K562 (cell line): ENCODE data around the gene CPA2.
"Not testable (repeated sequence)": the region's sequence is repeated elsewhere in the genome, so short reads cannot be mapped to it uniquely, and the experiment has no call there.

ENCODE experiments used
- CBX8 ChIP-seq: fragments of 200-600 bp; sonication (generic); IDR thresholded peaks from 2 replicates; pipeline ENCODE4 v1.6.1; 2012; ENCODE audit warnings: borderline replicate concordance, mixed run types, low read depth, mild to moderate bottlenecking, moderate library complexity, mixed read lengths, low read length, control low read depth, inconsistent platforms; ENCODE audit not compliant: poor library complexity, severe bottlenecking; ENCODE audit errors: extremely low read depth
- CTCF ChIP-seq, 3 experiments: IDR thresholded peaks in 2 of 3; conservative IDR thresholded peaks in 1 of 3; 2 replicates each; pipeline ENCODE4 v1.5.1; 2011 to 2012; ENCODE audit warnings: low read length in 3 of 3, mild to moderate bottlenecking in 3 of 3, control low read depth in 2 of 3, improper control_type of control experiment in 1 of 3, inconsistent platforms in 1 of 3, low read depth in 1 of 3, mixed read lengths in 1 of 3, moderate library complexity in 1 of 3; ENCODE audit not compliant: insufficient read depth in 2 of 3
- CUX1 ChIP-seq: fragments of 200-800 bp; sonication (Bioruptor generic); IDR thresholded peaks from 2 replicates; pipeline ENCODE4 v1.6.1; 2016; ENCODE audit warnings: missing genetic modification characterization, missing compliant biosample characterization
- JUNB ChIP-seq: fragments of 450-650 bp; formaldehyde crosslinking; conservative IDR thresholded peaks from 2 replicates; pipeline ENCODE4 v1.4.0; 2020; ENCODE audit warnings: mild to moderate bottlenecking
- KAT8 ChIP-seq: fragments of 450-650 bp; IDR thresholded peaks from 2 replicates; pipeline ENCODE4 v1.6.1; 2016; ENCODE audit warnings: low read depth, mild to moderate bottlenecking
- KDM5B ChIP-seq: fragments of 200-600 bp; sonication (generic); IDR thresholded peaks from 2 replicates; pipeline ENCODE4 v1.6.1; 2012; ENCODE audit warnings: low read depth, mild to moderate bottlenecking, moderate library complexity, low read length, control low read depth, inconsistent platforms; ENCODE audit not compliant: insufficient replicate concordance
- MEF2D ChIP-seq: conservative IDR thresholded peaks from 2 replicates; pipeline ENCODE4 v1.6.1; 2016; ENCODE audit warnings: low read depth, missing genetic modification characterization, missing compliant biosample characterization
- MXI1 ChIP-seq: IDR thresholded peaks from 2 replicates; pipeline ENCODE4 v1.6.1; 2011; ENCODE audit warnings: low read depth, mild to moderate bottlenecking, improper control_type of control experiment, low read length
- POLR2A ChIP-seq: fragments of 450-650 bp; conservative IDR thresholded peaks from 2 replicates; pipeline ENCODE4 v1.6.1; 2016
- RBFOX2 ChIP-seq: fragments of 200-400 bp; formaldehyde crosslinking; IDR thresholded peaks from 2 replicates; pipeline ENCODE4 v1.6.1; 2017; ENCODE audit warnings: low read depth, mild to moderate bottlenecking, low read length, moderate library complexity
- SPI1 ChIP-seq: IDR thresholded peaks from 2 replicates; pipeline ENCODE4 v1.6.1; 2011; ENCODE audit warnings: low read depth, low read length, control low read depth, borderline replicate concordance
- TRIM25 ChIP-seq: fragments of 450-650 bp; IDR thresholded peaks from 2 replicates; pipeline ENCODE4 v1.7.0; 2016; ENCODE audit warnings: borderline replicate concordance
- ZNF324 ChIP-seq: fragments of 250-450 bp; sonication (Bioruptor Pico); IDR thresholded peaks from 2 replicates; pipeline ENCODE4 v1.4.0; 2020; ENCODE audit warnings: mild to moderate bottlenecking

GRCh38 chr7:130229981-130230380 lies 36.7 kb upstream of the CPA2 start:
- not testable (repeated sequence) for TF ChIP-seq KAT8; TRIM25; CTCF (IDR thresholded peaks at IDR 0.05 in 2 of 3, conservative IDR thresholded peaks at IDR 0.05 in 1 of 3; ENCODE audit: insufficient read depth in 2 of 3, low read depth in 1 of 3, low read length in 3 of 3); ZNF324 (CRISPR knock-in tag); RBFOX2; JUNB (CRISPR knock-in tag); CBX8; MEF2D (tag); MXI1; KDM5B; CUX1 (CRISPR knock-in tag); SPI1; POLR2A
